OCI-LY1 (cell line): ENCODE data around the gene RERE.
"Not testable (repeated sequence)": the region's sequence is repeated elsewhere in the genome, so short reads cannot be mapped to it uniquely, and the experiment has no call there.

ENCODE experiments used
- H2AFZ ChIP-seq: fragments of 200-600 bp; sonication (generic), shearing (Covaris generic); 2 replicates; pipeline ENCODE4 v1.6.0; 2014; ENCODE audit warnings: antibody characterized with exemption, mild to moderate bottlenecking, low read length
- H3F3A ChIP-seq: fragments of 200-600 bp; sonication (generic), shearing (Covaris generic); 2 replicates; pipeline ENCODE4 v1.6.0; 2014; ENCODE audit warnings: mild to moderate bottlenecking, antibody characterized with exemption, low read length, moderate library complexity; ENCODE audit not compliant: insufficient read depth
- H3K27ac ChIP-seq: fragments of 200-600 bp; sonication (generic); 2 replicates; pipeline ENCODE4 v1.5.1; 2014; ENCODE audit warnings: low read length, mixed run types, mild to moderate bottlenecking, low read depth; ENCODE audit not compliant: poor library complexity, severe bottlenecking
- H3K27me3 ChIP-seq: fragments of 200-600 bp; sonication (generic); 2 replicates; pipeline ENCODE4 v1.6.0; 2014; ENCODE audit warnings: antibody characterized with exemption, mild to moderate bottlenecking, low read length, moderate library complexity; ENCODE audit not compliant: insufficient read depth
- H3K36me3 ChIP-seq: fragments of 200-600 bp; sonication (generic); 2 replicates; pipeline ENCODE4 v1.6.1; 2014; ENCODE audit warnings: mild to moderate bottlenecking, antibody characterized with exemption, low read length, moderate library complexity, mixed read lengths; ENCODE audit not compliant: insufficient read depth
- H3K4me1 ChIP-seq: fragments of 200-600 bp; sonication (generic); 2 replicates; pipeline ENCODE4 v1.5.1; 2014; ENCODE audit warnings: mild to moderate bottlenecking, low read length, moderate library complexity; ENCODE audit not compliant: insufficient read depth, severe bottlenecking
- H3K4me2 ChIP-seq: fragments of 200-600 bp; sonication (generic), shearing (Covaris generic); 2 replicates; pipeline ENCODE4 v1.6.1; 2014; ENCODE audit warnings: low read length
- H3K4me3 ChIP-seq: fragments of 200-600 bp; sonication (generic); 2 replicates; pipeline ENCODE4 v1.5.1; 2014; ENCODE audit warnings: low read length, low read depth, mild to moderate bottlenecking, mixed read lengths; ENCODE audit not compliant: poor library complexity, severe bottlenecking
- H3K79me2 ChIP-seq: fragments of 200-600 bp; shearing (Covaris generic); 2 replicates; pipeline ENCODE4 v1.6.1; 2016; ENCODE audit warnings: mixed run types, low read length, mixed read lengths; ENCODE audit not compliant: insufficient read depth
- H3K9ac ChIP-seq: fragments of 200-600 bp; sonication (generic), shearing (Covaris generic); 2 replicates; pipeline ENCODE4 v1.6.1; 2014; ENCODE audit warnings: mild to moderate bottlenecking, low read length, mixed read lengths
- H3K9me2 ChIP-seq: fragments of 200-600 bp; sonication (generic), shearing (Covaris generic); 2 replicates; pipeline ENCODE4 v1.6.1; 2014; ENCODE audit warnings: low read depth, mild to moderate bottlenecking, low read length, mixed read lengths
- H3K9me3 ChIP-seq: fragments of 200-600 bp; shearing (Covaris generic); 2 replicates; pipeline ENCODE4 v1.6.1; 2014; ENCODE audit warnings: low read length, mixed read lengths
- H4K20me1 ChIP-seq: fragments of 200-600 bp; sonication (generic), shearing (Covaris generic); 2 replicates; pipeline ENCODE4 v1.6.0; 2016; ENCODE audit warnings: mild to moderate bottlenecking, low read length; ENCODE audit not compliant: insufficient read depth
- CTCF ChIP-seq: fragments of 200-600 bp; sonication (generic), shearing (Covaris generic); IDR thresholded peaks from 2 replicates; pipeline ENCODE4 v1.5.1; 2017; ENCODE audit warnings: mild to moderate bottlenecking, antibody characterized with exemption, low read length, moderate library complexity, mixed read lengths
- EZH2 ChIP-seq: fragments of 200-600 bp; sonication (generic), shearing (Covaris generic); IDR thresholded peaks from 2 replicates; pipeline ENCODE4 v1.8.0; 2017; ENCODE audit warnings: borderline replicate concordance, mixed run types, mild to moderate bottlenecking, antibody characterized with exemption, low read length, moderate library complexity, mixed read lengths

Gene RERE

GRCh38 chr1:8595941-8596340 is 221.5 kb downstream of the RERE start:
- TF ChIP-seq CTCF (no peak), EZH2 (no peak)
- Histone ChIP-seq H4K20me1 (no peaks in the 10 kb centered on the region), H3K4me3 (no peak overlapping the region), H3K9ac (no peak overlapping the region), H3K4me1 (no peaks in the 10 kb centered on the region), H3K9me3 (peaks cover 4% of the 10 kb centered on the region; the same call in 1 of the 2 replicates), H3K27ac (no peak overlapping the region), H3K9me2 (no peaks in the 10 kb centered on the region), H3K4me2 (no peak overlapping the region), H3F3A (no peaks in the 10 kb centered on the region), H3K27me3 (no peaks in the 10 kb centered on the region), H3K79me2 (no peaks in the 10 kb centered on the region), H3K36me3 (no peaks in the 10 kb centered on the region), H2AFZ (no peak overlapping the region)

- Histone ChIP-seq H3F3A (no peaks in the 10 kb centered on the region), H3K9ac (no peak overlapping the region), H4K20me1 (no peaks in the 10 kb centered on the region), H3K9me3 (peaks cover 4% of the 10 kb centered on the region; the same call in 1 of the 2 replicates), H3K27me3 (no peaks in the 10 kb centered on the region), H3K27ac (no peak overlapping the region), H3K4me2 (no peak overlapping the region), H3K9me2 (no peaks in the 10 kb centered on the region), H3K4me3 (no peak overlapping the region), H2AFZ (no peak overlapping the region), H3K79me2 (no peaks in the 10 kb centered on the region), H3K4me1 (no peaks in the 10 kb centered on the region), H3K36me3 (no peaks in the 10 kb centered on the region)
- TF ChIP-seq CTCF = no peak
- TF ChIP-seq EZH2 = no peak
Measured at GRCh38 chr1:8595332-8595731, 222.1 kb downstream of the RERE start.

- not testable (repeated sequence) for H3K4me3 ChIP-seq, H3K9me3 ChIP-seq, H3F3A ChIP-seq, H3K9ac ChIP-seq, H3K27me3 ChIP-seq, H3K4me2 ChIP-seq, H2AFZ ChIP-seq, H3K79me2 ChIP-seq, H4K20me1 ChIP-seq, H3K27ac ChIP-seq, H3K9me2 ChIP-seq, H3K4me1 ChIP-seq, H3K36me3 ChIP-seq
Measured at GRCh38 chr1:8593292-8593691, 224.1 kb downstream of the RERE start.

- H3K27me3 ChIP-seq = no peaks in the 10 kb centered on the region
- H3K4me3 ChIP-seq = no peak overlapping the region
- H3K9me3 ChIP-seq = peaks cover 4% of the 10 kb centered on the region; the same call in 1 of the 2 replicates
- H3K4me2 ChIP-seq = no peak overlapping the region
- no peaks in the 10 kb centered on the region for H3K9me2 ChIP-seq
- no peaks in the 10 kb centered on the region for H3K4me1 ChIP-seq
- H4K20me1 ChIP-seq = no peaks in the 10 kb centered on the region
- no peaks in the 10 kb centered on the region for H3K79me2 ChIP-seq
- H3K9ac ChIP-seq = no peak overlapping the region
- H2AFZ ChIP-seq = no peak overlapping the region
- H3K27ac ChIP-seq = no peak overlapping the region
- no peaks in the 10 kb centered on the region for H3F3A ChIP-seq
- TF ChIP-seq CTCF (no peak), EZH2 (no peak)
- H3K36me3 ChIP-seq = no peaks in the 10 kb centered on the region
Measured at GRCh38 chr1:8591569-8591968, 225.9 kb downstream of the RERE start.
